Keratinocyte (primary cell): ENCODE results near the gene ONECUT2. TPM values are rescaled to one million over a fixed set of nuclear protein-coding genes. Genes with fewer than 3 reads are reported as not detected.

ENCODE experiments used
- DNase-seq: peaks from one replicate; pipeline ENCODE4 v3.0.0-alpha.2; 2011; ENCODE audit warnings: low read depth, missing footprints, low spot score
- FAIRE-seq: peaks from 2 replicates; lab custom pipeline; 2011; peaks lifted over from hg19 to GRCh38; lab: Jason Lieb, UNC
- H2AFZ ChIP-seq: 2 replicates; pipeline ENCODE4 v1.6.0; 2012; ENCODE audit warnings: low read length, control low read depth, inconsistent platforms; ENCODE audit not compliant: control insufficient read depth
- H3K27ac ChIP-seq: 2 replicates; pipeline ENCODE4 v1.5.1; 2011; ENCODE audit warnings: low read length; ENCODE audit not compliant: control insufficient read depth, insufficient read depth
- H3K27me3 ChIP-seq: 3 replicates; pipeline ENCODE4 v1.6.0; 2011; ENCODE audit warnings: low read length; ENCODE audit not compliant: control insufficient read depth, insufficient read depth; ENCODE audit errors: extremely low read depth
- H3K36me3 ChIP-seq, 2 experiments: 2 replicates in 1 of 2; 3 replicates in 1 of 2; pipeline ENCODE4 v1.5.1; 2011; ENCODE audit warnings: low read length in 2 of 2, mild to moderate bottlenecking in 1 of 2; ENCODE audit not compliant: control insufficient read depth in 2 of 2, insufficient read depth in 2 of 2; ENCODE audit errors: extremely low read depth in 1 of 2
- H3K4me1 ChIP-seq: 3 replicates; pipeline ENCODE4 v1.5.1; 2011; ENCODE audit warnings: low read length; ENCODE audit not compliant: control insufficient read depth, insufficient read depth; ENCODE audit errors: extremely low read depth
- H3K4me2 ChIP-seq: 3 replicates; pipeline ENCODE4 v1.6.0; 2011; ENCODE audit warnings: low read depth, low read length; ENCODE audit not compliant: control insufficient read depth, insufficient read depth; ENCODE audit errors: extremely low read depth
- H3K4me3 ChIP-seq, 3 experiments: fragments of 200-600 bp in 1 of 3; sonication (generic) in 1 of 3; 2 replicates in 2 of 3; 3 replicates in 1 of 3; pipeline ENCODE4 v1.5.1; 2011 to 2016; ENCODE audit warnings: low read length in 3 of 3, mild to moderate bottlenecking in 3 of 3, control low read depth in 2 of 3, inconsistent platforms in 1 of 3, low read depth in 1 of 3, mixed read lengths in 1 of 3, mixed run types in 1 of 3, moderate library complexity in 1 of 3; ENCODE audit not compliant: control insufficient read depth in 2 of 3, insufficient read depth in 2 of 3; ENCODE audit errors: extremely low read depth in 1 of 3
- H3K79me2 ChIP-seq: 2 replicates; pipeline ENCODE4 v1.6.0; 2012; ENCODE audit warnings: low read length; ENCODE audit not compliant: control insufficient read depth, insufficient read depth
- H3K9ac ChIP-seq: 3 replicates; pipeline ENCODE4 v1.6.0; 2011; ENCODE audit warnings: low read length; ENCODE audit not compliant: control insufficient read depth, insufficient read depth; ENCODE audit errors: extremely low read depth
- H3K9me1 ChIP-seq: 3 replicates; pipeline ENCODE4 v1.6.0; 2011; ENCODE audit warnings: low read length; ENCODE audit not compliant: control insufficient read depth, insufficient read depth; ENCODE audit errors: extremely low read depth
- H3K9me3 ChIP-seq: 2 replicates; pipeline ENCODE4 v1.5.1; 2012; ENCODE audit warnings: low read depth, low read length; ENCODE audit not compliant: control insufficient read depth
- H4K20me1 ChIP-seq: 3 replicates; pipeline ENCODE4 v1.6.0; 2011; ENCODE audit warnings: low read length; ENCODE audit not compliant: control insufficient read depth, insufficient read depth; ENCODE audit errors: extremely low read depth
- CTCF ChIP-seq, 3 experiments: IDR thresholded peaks in 1 of 3; conservative IDR thresholded peaks in 1 of 3; optimal IDR thresholded peaks in 1 of 3; 2 replicates in 2 of 3; 3 replicates in 1 of 3; pipeline versions ENCODE3 to v1.5.1; 2011; ENCODE audit warnings: low read length in 3 of 3, mild to moderate bottlenecking in 3 of 3, moderate library complexity in 2 of 3, control low read depth in 1 of 3, inconsistent platforms in 1 of 3; ENCODE audit not compliant: insufficient read depth in 2 of 3; ENCODE audit errors: extremely low read depth in 1 of 3
- EZH2 ChIP-seq: IDR thresholded peaks from one replicate; pipeline ENCODE4 v1.6.1; 2012; ENCODE audit warnings: inconsistent platforms, mild to moderate bottlenecking, low read length, moderate library complexity
- dilution Hi-C: fragments of 300-500 bp; cut with MboI; formaldehyde crosslinking; loops from one replicate; pipeline ENCODE4 v1.7.0; 2020; ENCODE audit warnings: low sequenced_read_pairs; ENCODE audit not compliant: extremely low pct_ligation_motif_present
- polyA plus RNA-seq, 5 experiments: library from polyadenylated mRNA; depleted of rRNA in 3 of 5; stranded (reverse) in 3 of 5; stranded (forward) in 1 of 5; unstranded in 1 of 5; fragments of >200 nt; gene quantifications; 1 replicate in 1 of 5; 2 replicates in 3 of 5; 3 replicates in 1 of 5; pipeline versions ENCODE4 v1.2.1 to v1.2.3, GENCODE V29; 2011 to 2012; ENCODE audit warnings: missing spikeins in 2 of 5, low read depth in 1 of 5, low replicate concordance in 1 of 5

The ONECUT2 gene
- polyA plus RNA-seq, 1 donor (not counting 4 experiments of a cell fraction or from before 2014, with no cell fraction given): 0.01 TPM

- Histone ChIP-seq H3K27ac (no peak overlapping the region), H3K9me1 (no peaks in the 10 kb centered on the region), H2AFZ (no peak overlapping the region), H3K4me2 (no peak overlapping the region), H3K4me3 (no peak overlapping the region), H4K20me1 (no peaks in the 10 kb centered on the region), H3K4me1 (no peaks in the 10 kb centered on the region), H3K27me3 (no peaks in the 10 kb centered on the region), H3K9ac (no peak overlapping the region), H3K36me3 (no peaks in the 10 kb centered on the region), H3K79me2 (no peaks in the 10 kb centered on the region), H3K9me3 (no peaks in the 10 kb centered on the region)
- dilution Hi-C loops: no loop called here
- TF ChIP-seq EZH2 (no peak), CTCF (optimal IDR thresholded peaks at IDR 0.05 in 1 of 3, IDR thresholded peaks at IDR 0.05 in 1 of 3, conservative IDR thresholded peaks at IDR 0.05 in 1 of 3; ENCODE audit: extremely low read depth in 1 of 3, insufficient read depth in 2 of 3, low read length in 3 of 3) (no peak)
- no peak for DNase-seq
- FAIRE-seq: no peak
Measured at GRCh38 chr18:57416542-57416941, 18.6 kb upstream of the ONECUT2 start.

GRCh38 chr18:57422313-57422872 is 12.8 kb upstream of the ONECUT2 start:
- Histone ChIP-seq H3K27ac (no peak overlapping the region), H3K9me1 (no peaks in the 10 kb centered on the region), H3K4me2 (no peak overlapping the region), H4K20me1 (no peaks in the 10 kb centered on the region), H3K4me1 (no peaks in the 10 kb centered on the region), H3K27me3 (peaks cover 16% of the 10 kb centered on the region), H3K79me2 (no peaks in the 10 kb centered on the region), H3K4me3 (no peak overlapping the region), H3K36me3 (no peaks in the 10 kb centered on the region), H2AFZ (no peak overlapping the region), H3K9ac (no peak overlapping the region), H3K9me3 (no peaks in the 10 kb centered on the region)
- dilution Hi-C loops: no loop called here
- no peak for FAIRE-seq
- TF ChIP-seq EZH2: no peak
- no peak for TF ChIP-seq CTCF (optimal IDR thresholded peaks at IDR 0.05 in 1 of 3, IDR thresholded peaks at IDR 0.05 in 1 of 3, conservative IDR thresholded peaks at IDR 0.05 in 1 of 3; ENCODE audit: extremely low read depth in 1 of 3, insufficient read depth in 2 of 3, low read length in 3 of 3)
- DNase-seq: no peak
